Kidney epithelial cell (primary cell): ENCODE results near the gene RC3H2. TPM values are rescaled to one million over a fixed set of nuclear protein-coding genes. Genes with fewer than 3 reads are reported as not detected.
A peak's percentile ranks its signal among the peaks of the same experiment; 100 is the strongest.

ENCODE experiments used
- DNase-seq: peaks from one replicate; pipeline ENCODE4 v3.0.0-alpha.2; 2010; ENCODE audit warnings: low read depth
- H3K27me3 ChIP-seq: 2 replicates; pipeline ENCODE4 v1.6.0; 2011; ENCODE audit warnings: low read length; ENCODE audit not compliant: control insufficient read depth, insufficient read depth
- H3K36me3 ChIP-seq: 2 replicates; pipeline ENCODE4 v1.5.1; 2011; ENCODE audit warnings: low read length; ENCODE audit not compliant: control insufficient read depth, insufficient read depth
- H3K4me3 ChIP-seq: 2 replicates; pipeline ENCODE4 v1.5.1; 2011; ENCODE audit warnings: low read depth, mild to moderate bottlenecking, control low read depth, low read length
- total RNA-seq: library from RNA; depleted of rRNA; stranded (reverse); fragments of >200 nt; gene quantifications from 2 replicates; pipeline ENCODE4 v1.2.3, GENCODE V29; 2015
- TF ChIP-seq, protein P1 (sequence below): IDR thresholded peaks from 2 replicates; pipeline ENCODE4 v1.5.1; 2011; ENCODE audit warnings: mild to moderate bottlenecking, moderate library complexity, low read length, control low read depth, inconsistent platforms; ENCODE audit not compliant: insufficient read depth, poor library complexity, severe bottlenecking

The RC3H2 gene
- total RNA-seq, 1 donor from 2014 or later, result 64.0 TPM

DNA sequence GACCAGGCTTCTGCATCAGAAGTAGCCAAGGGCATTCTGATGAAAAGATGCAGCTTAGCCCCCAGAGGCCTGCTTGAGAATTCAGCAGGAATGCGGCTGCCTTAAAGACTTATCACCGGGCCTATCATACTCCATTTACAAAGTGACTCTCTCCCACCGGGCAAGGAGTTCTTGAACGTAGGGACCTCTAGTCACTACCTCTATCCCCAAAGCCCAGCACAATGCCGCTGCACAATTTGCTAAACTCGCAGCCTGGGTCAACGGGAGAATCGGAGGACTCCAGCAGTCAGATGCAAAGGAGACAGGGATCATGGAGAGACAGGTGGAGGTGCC is 77.4 kb downstream of the RC3H2 start:
- TF ChIP-seq, protein P1, sequence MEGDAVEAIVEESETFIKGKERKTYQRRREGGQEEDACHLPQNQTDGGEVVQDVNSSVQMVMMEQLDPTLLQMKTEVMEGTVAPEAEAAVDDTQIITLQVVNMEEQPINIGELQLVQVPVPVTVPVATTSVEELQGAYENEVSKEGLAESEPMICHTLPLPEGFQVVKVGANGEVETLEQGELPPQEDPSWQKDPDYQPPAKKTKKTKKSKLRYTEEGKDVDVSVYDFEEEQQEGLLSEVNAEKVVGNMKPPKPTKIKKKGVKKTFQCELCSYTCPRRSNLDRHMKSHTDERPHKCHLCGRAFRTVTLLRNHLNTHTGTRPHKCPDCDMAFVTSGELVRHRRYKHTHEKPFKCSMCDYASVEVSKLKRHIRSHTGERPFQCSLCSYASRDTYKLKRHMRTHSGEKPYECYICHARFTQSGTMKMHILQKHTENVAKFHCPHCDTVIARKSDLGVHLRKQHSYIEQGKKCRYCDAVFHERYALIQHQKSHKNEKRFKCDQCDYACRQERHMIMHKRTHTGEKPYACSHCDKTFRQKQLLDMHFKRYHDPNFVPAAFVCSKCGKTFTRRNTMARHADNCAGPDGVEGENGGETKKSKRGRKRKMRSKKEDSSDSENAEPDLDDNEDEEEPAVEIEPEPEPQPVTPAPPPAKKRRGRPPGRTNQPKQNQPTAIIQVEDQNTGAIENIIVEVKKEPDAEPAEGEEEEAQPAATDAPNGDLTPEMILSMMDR, result no peak
- DNase-seq, result no peak
- Histone ChIP-seq H3K36me3 (no peaks in the 10 kb centered on the region), H3K27me3 (no peaks in the 10 kb centered on the region), H3K4me3 (peak overlapping the region; percentile 88)

DNA sequence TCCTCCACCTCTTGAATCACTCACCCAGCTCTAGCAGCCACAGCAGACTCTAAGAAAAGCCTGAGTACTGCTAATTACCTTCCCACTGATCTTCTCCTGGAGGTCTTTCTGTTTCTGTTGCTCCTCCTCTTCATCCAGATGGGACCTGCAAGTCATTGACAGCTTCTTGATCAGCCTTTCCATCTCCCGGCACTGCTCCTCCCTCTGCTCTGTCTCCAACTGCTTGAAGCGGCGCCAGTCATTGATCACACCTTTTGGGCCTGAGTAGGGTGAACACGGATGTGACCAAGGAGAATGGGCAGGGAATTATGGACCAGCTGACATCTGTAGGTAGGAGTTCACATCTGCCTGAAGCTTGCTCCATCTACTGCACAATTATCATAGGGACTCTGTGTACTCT is 82.2 kb downstream of the RC3H2 start:
- H3K4me3 ChIP-seq, result no peak overlapping the region
- TF ChIP-seq, protein P1, result no peak
- peaks cover 2% of the 10 kb centered on the region for H3K36me3 ChIP-seq
- H3K27me3 ChIP-seq, result no peaks in the 10 kb centered on the region
- DNase-seq, result no peak

DNA sequence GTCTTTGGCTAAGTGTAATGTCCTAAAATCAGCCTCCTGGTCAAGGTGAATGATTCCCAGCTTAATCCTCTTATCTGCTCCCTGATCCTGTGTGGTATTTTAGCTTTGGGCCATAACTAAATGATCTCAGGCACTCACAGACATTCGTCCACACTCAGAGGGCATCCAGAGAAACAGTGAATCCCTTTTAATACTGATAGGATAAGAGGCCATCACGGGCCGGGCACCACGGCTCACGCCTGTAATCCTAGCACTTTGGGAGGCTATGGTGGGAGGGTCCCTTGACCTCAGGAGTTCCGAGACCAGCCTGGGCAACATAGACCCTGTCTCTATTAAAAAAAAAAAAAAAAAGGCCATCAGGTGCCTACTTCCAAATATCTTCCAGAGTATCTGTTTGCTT is 83.1 kb downstream of the RC3H2 start:
- no peak overlapping the region for H3K4me3 ChIP-seq
- no peaks in the 10 kb centered on the region for H3K27me3 ChIP-seq
- TF ChIP-seq, protein P1, result no peak
- no peak for DNase-seq
- peaks cover 2% of the 10 kb centered on the region for H3K36me3 ChIP-seq

DNA sequence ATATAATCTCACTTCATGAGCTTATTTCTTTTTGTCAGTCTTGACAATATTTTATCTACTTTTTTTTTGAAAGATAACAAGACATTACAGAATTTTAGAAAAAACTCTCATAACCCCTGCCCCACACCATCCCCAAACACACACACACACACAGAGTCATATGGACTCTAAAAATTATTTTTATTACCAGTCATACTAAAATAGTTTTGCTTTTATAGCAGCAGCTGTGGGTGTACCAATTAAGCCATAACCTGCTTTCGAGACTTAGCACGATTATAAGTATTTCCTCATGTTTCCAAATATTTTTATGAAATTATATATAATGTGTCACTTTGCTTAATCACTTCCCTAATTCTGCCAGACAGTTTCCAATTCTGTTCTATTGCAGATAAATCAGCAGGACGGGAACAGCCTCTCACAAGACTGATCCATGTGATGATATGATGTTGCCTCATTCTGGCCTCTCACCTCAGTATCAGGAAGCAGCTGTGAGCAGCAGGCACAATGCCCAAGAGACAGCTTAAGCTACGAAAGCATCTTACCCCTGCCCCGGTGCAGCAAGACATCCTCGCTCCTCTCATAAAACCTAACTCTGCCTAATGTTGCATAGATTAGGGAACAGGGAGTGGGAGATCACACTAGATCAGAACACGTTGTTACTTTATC is 83.7 kb downstream of the RC3H2 start:
- Histone ChIP-seq H3K4me3 (no peak overlapping the region), H3K36me3 (peaks cover 4% of the 10 kb centered on the region), H3K27me3 (no peaks in the 10 kb centered on the region)
- TF ChIP-seq, protein P1, result no peak
- DNase-seq, result no peak

DNA sequence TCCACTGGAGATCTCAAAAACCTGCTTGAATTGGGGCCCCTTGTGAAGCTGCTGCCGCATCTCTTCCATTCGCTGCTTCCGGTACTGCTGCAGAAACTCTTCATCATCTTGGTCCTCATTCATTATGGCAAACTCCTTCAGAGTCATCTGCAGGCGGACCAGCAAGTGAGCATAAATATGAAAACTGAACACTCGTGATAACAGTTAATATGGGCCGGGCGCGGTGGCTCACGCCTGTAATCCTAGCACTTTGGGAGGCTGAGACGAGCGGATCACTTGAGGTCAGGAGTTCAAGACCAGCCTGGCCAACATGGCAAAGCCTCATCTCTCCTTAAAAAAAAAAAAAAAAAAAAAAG is 84.7 kb downstream of the RC3H2 start:
- TF ChIP-seq, protein P1, result no peak
- peaks cover 4% of the 10 kb centered on the region for H3K36me3 ChIP-seq
- no peaks in the 10 kb centered on the region for H3K27me3 ChIP-seq
- no peak overlapping the region for H3K4me3 ChIP-seq
- no peak for DNase-seq

DNA sequence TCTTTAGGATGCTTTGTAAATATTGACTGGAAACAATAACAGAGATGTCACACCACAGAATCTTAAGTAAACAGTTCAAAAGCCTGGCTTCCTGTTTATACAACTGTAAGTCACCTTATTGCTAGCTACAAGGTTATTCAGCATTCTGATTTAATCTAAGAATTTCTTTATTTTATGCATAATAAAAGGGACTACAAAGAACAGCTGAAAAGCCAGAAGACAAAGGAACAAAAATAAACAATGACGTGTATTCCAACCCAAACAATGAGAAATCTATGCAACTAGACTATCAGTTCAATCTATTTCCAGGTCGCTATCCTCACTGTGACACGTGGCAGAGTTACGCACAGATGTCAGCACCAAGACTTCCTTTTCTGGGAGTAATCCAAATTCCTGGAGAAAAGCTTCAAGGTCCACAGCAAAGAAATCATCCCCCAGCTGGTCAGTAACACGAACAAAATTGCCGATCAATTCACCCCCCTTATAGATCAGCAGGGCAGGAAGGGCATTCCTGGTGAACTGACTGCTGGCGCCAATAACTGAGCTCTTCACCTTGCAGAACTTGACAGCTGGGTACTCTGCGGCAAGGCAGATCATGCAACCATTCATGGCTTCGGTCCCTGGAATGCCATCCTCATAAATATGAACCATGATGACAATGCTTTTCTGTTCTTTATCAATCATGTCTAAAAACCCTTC is 85.2 kb downstream of the RC3H2 start:
- H3K36me3 ChIP-seq, result peaks cover 4% of the 10 kb centered on the region

More for the DNA sequence above, 85.2 kb downstream of the RC3H2 start:
- H3K4me3 ChIP-seq, result no peak overlapping the region
- no peaks in the 10 kb centered on the region for H3K27me3 ChIP-seq
- no peak for DNase-seq
- TF ChIP-seq, protein P1, result no peak
